ENCODE data around the gene WDR18.

DNA sequence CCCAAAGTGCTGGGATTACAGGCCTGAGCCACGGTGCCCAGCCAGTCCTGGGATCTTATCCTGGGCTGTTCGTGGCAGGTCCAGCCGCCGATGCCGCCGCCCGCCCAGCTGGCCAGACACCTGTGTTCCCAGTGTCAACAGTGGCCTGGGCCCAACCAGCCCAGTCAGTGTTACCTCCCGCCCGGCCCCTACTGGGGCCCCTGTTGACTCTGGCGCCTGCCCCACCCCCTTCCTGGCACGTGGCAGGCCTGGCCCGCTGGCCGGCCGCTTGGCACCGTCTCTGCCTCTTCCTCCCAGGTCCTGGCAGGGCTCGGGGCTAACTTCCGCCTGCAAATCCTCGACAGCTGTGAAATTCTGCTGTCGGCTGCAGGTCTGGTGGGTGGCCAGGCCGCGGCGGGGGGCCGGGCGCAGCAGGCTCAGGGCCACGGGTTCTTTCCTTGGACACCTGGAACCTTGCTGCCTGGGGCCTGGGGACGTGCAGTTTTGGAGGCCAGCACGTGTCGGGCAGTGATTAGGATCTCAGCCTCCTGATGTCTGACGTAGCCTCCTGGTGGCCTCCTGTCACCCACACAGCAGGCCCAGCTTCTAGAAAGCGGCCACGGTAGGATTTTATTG is 49.2 kb upstream of the WDR18 start:
- no peak for TF ChIP-seq ATF3 (IDR thresholded peaks at IDR 0.05)
- TF ChIP-seq, protein P1, sequence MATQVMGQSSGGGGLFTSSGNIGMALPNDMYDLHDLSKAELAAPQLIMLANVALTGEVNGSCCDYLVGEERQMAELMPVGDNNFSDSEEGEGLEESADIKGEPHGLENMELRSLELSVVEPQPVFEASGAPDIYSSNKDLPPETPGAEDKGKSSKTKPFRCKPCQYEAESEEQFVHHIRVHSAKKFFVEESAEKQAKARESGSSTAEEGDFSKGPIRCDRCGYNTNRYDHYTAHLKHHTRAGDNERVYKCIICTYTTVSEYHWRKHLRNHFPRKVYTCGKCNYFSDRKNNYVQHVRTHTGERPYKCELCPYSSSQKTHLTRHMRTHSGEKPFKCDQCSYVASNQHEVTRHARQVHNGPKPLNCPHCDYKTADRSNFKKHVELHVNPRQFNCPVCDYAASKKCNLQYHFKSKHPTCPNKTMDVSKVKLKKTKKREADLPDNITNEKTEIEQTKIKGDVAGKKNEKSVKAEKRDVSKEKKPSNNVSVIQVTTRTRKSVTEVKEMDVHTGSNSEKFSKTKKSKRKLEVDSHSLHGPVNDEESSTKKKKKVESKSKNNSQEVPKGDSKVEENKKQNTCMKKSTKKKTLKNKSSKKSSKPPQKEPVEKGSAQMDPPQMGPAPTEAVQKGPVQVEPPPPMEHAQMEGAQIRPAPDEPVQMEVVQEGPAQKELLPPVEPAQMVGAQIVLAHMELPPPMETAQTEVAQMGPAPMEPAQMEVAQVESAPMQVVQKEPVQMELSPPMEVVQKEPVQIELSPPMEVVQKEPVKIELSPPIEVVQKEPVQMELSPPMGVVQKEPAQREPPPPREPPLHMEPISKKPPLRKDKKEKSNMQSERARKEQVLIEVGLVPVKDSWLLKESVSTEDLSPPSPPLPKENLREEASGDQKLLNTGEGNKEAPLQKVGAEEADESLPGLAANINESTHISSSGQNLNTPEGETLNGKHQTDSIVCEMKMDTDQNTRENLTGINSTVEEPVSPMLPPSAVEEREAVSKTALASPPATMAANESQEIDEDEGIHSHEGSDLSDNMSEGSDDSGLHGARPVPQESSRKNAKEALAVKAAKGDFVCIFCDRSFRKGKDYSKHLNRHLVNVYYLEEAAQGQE (IDR thresholded peaks at IDR 0.05): peak; percentile 79
- TF ChIP-seq, protein P2, sequence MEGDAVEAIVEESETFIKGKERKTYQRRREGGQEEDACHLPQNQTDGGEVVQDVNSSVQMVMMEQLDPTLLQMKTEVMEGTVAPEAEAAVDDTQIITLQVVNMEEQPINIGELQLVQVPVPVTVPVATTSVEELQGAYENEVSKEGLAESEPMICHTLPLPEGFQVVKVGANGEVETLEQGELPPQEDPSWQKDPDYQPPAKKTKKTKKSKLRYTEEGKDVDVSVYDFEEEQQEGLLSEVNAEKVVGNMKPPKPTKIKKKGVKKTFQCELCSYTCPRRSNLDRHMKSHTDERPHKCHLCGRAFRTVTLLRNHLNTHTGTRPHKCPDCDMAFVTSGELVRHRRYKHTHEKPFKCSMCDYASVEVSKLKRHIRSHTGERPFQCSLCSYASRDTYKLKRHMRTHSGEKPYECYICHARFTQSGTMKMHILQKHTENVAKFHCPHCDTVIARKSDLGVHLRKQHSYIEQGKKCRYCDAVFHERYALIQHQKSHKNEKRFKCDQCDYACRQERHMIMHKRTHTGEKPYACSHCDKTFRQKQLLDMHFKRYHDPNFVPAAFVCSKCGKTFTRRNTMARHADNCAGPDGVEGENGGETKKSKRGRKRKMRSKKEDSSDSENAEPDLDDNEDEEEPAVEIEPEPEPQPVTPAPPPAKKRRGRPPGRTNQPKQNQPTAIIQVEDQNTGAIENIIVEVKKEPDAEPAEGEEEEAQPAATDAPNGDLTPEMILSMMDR (IDR thresholded peaks at IDR 0.05; ENCODE audit: low read depth, low read length, missing input control): no peak
- peak; percentile 97 for TF ChIP-seq FOXA1 (IDR thresholded peaks at IDR 0.05)
- peak; percentile 70 to 97 for TF ChIP-seq EGR1 (IDR thresholded peaks at IDR 0.05; ENCODE audit: low read depth in 2 of 2)
- TF ChIP-seq MAX (IDR thresholded peaks at IDR 0.05): peak; percentile 98
- TF ChIP-seq RAD21 (IDR thresholded peaks at IDR 0.05): peak; percentile 39 to 41
- TF ChIP-seq ZBTB33 (IDR thresholded peaks at IDR 0.05): no peak
- peak; percentile 84 for TF ChIP-seq SP1 (IDR thresholded peaks at IDR 0.05)
- peak; percentile 80 for TF ChIP-seq YY1 (IDR thresholded peaks at IDR 0.05)
